Measurements from ENCODE around the gene ANAPC7.
"Not testable (repeated sequence)": the region's sequence is repeated elsewhere in the genome, so short reads cannot be mapped to it uniquely, and the experiment has no call there.

Gene ANAPC7, protein sequence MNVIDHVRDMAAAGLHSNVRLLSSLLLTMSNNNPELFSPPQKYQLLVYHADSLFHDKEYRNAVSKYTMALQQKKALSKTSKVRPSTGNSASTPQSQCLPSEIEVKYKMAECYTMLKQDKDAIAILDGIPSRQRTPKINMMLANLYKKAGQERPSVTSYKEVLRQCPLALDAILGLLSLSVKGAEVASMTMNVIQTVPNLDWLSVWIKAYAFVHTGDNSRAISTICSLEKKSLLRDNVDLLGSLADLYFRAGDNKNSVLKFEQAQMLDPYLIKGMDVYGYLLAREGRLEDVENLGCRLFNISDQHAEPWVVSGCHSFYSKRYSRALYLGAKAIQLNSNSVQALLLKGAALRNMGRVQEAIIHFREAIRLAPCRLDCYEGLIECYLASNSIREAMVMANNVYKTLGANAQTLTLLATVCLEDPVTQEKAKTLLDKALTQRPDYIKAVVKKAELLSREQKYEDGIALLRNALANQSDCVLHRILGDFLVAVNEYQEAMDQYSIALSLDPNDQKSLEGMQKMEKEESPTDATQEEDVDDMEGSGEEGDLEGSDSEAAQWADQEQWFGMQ

DNA sequence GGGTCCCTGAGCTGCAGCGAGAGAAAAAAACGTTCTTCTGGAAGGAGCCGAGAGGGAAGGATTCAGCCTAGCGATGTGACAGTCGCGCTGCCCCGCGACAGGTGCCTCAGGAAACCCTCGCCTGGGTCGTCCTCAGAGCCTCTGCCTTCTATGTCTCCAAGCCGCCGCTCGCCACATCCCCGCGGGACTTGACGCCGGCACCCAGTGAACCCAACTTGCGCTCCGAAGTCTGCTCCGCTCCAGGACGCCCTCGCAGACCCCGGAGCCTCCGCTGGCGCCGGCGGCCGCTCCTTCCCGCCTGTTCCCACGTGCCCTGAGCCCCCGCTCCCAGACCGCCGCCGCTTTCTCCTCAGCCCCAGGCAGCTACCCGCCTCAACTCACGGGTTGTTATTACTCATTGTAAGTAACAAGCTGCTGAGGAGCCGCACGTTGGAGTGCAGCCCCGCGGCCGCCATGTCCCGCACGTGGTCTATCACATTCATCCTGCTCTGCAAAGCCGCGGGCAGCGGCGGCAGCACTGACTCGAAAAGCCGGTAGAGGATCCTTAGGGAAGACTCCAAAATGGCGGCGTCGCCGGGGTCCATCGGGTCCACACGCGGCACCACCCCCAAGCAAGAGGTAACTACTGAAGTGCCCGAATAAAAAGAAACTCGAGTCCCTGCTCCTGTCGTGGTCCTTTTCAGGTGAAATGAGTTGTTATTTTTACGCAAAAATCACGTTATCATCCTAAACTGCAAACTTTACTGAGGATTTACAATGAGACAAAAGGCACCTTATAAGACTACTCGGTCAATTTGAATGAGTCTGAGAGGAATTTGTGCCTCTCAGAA lies at the start of gene ANAPC7:
Gene ANAPC7, minus strand, starts transcription at position 563 of the 830 bp plus-strand sequence. Its CDS starts 81 bp downstream, at position 482.
- peak; percentile 90 for DNase-seq

DNA sequence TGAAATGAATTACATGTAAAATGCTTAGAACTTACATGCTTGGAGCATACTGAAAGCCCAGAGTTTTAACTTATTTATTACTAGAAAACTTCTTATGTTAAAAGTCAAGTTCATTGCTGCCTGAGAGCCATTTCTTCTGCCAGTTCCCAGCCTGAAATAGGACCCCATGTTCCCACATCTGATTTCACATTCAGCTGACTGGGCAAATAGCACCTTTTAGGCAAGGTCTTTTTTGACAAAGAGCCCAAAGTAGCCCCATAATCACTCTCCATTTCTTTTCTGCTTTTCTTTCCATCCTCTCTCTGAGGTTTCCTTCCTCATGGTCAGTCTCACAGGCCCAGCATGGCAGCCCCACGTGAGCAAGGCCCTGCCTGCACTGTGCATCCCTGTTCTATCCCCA lies 47.8 kb upstream of the ANAPC7 start:
- DNase-seq: no peak

DNA sequence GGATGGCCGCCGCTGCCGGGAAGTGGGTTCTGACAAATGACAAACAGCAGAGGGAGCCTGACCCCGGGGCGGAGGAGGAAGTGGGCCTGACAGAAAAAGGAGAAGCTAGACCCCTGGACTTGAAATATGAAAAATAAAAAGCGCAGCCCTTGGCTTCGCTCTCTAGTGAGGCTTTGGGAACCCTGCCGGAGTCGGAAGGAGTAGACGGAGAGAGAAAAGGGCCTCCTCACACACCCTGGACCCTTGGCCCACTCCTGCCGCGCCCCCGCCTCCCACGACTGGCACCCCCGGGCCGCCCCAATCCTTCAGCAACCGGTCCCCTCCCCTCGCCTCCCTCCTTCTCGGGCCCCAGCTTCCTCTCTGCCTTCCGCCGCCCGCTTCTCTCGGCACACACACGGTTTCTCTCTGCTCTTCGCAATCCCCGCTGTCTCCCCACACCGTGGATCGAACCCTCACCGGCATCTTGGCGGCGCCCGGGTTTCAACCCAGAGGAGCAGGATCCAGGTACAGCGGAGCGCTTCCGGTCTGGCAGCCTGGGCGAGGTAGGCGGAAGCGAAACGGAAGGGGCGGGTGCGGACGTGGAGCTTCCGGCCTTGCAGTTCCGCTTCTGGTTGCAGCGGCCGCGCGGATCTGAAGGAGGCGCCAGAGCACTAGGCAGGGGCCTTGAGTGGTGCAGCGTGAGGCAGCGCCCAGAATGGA lies 46.4 kb upstream of the ANAPC7 start, which contains the start of gene ARPC3:
Gene ARPC3, minus strand, starts transcription at position 539 of the 699 bp plus-strand sequence. Its CDS starts 77 bp downstream, at position 462.
- DNase-seq: peak; percentile 96

DNA sequence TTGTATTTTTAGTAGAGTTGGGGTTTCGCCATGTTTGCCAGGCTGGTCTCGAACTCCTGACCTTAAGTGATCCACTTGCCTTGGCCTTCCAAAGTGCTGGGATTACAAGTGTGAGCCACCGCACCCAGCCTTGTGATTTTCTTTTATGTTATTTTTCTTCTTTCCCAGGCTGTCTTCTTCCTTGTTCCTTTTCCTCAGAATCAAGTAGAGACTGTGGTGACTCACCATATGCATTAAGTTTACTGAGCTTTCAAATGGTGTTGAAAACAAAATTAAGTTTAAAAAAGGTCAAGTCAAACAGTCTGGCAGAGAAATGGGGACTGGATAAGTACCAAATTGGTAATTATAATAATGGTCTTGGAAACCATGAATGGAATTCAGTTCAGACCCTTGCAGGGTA lies 40.9 kb upstream of the ANAPC7 start:
- DNase-seq: no peak

DNA sequence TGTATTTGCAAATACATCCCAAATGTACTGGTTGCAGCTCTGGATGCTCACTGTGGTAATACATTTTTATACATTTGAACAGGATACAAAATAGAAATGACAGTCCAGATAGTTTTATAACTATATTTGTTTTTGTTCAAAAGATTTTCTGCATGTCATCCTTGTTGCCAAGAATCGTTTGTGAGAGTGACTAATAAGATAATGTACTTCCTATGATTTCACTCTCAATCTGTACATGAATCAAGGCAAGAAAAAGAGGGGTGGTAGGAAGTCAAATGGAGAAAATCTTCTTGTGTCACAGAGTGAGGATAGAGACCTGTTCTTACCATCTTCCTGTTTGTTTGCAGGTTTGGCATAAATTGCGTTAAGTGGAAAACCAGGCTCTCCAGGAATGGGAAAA lies 32.7 kb upstream of the ANAPC7 start:
- no peak for DNase-seq

DNA sequence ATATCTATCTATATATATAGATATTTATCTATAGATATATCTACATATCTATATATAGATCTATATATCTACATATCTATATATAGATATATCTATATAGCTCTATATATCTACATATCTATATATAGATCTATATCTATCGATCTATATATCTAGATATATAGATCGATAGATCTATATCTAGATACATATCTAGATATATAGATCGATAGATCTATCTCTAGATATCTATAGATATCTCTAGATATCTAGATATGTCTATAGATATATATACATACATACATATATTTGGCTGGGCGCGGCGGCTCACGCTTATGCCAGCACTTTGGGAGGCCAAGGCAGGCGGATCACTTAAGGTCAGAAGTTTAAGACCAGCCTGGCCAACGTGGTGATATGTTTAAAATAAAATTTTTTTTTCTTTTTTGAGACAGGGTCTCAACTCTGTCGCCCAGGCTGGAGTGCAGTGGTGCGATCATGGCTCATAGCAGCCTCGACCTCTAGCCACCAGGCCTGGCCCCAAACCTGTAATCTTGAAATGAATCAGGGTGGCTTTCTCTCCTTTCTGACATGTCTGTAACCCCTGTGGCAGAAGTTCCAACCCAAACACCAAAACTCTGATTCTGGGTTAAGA lies 28.6 kb upstream of the ANAPC7 start:
- DNase-seq: no peak

DNA sequence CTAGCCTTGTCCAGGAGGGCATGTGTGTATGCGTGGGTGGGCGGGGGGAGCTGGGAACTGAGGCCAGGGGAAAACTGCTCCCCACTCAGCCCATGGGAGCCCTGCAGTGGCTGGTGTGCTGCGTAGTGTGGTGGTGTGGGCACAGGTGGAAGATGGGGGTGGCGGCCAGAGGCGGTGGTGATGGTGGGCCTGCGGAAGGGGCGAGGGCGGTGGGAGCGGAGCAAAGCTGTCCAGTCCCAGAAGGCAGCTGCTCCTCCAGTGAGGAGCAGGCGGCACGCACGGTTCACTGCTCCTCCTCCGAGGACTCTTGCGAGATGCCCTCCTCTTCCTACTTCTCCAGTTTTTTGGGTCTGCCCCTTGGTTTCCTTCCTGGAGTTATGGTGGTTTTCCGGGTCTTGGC lies 26.2 kb upstream of the ANAPC7 start:
- not testable (repeated sequence) for DNase-seq

DNA sequence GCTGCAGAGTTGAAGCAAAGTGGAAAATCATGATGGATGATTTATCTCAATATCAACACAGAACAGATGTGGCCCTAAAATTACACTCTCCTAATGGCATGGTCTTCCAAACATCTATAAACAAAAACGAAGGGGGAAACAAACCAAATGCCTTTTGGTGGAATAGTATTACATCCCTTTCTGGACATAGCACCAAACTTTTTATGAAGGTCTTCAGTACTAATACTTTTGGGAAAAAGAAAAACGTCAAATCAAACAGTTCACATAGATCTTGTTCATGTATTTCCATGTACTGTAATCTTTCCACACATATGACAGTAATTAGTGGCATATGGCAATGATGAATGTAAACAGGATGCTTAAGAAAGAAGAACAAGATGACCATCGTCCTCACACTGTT lies 22.9 kb upstream of the ANAPC7 start:
- DNase-seq: no peak

DNA sequence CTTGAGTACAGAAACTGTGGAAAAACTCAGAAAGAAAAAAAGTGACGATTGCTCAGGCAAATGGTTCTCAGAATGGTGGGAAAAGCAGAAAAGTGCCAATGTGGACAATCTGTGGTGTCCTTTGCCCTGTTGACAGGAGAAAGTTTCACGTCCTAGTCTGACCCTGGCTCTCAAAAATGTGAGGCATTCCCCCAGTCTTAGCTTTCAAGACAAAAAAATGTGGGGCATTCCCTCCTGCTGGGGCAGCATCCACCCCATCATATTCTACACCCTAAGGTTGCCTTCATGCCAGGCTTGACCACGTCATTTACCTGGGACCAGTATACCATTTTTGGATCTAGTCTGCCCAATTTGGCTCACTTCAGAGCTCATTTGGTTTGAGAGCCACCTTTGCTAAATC lies 20.7 kb upstream of the ANAPC7 start:
- no peak for DNase-seq

DNA sequence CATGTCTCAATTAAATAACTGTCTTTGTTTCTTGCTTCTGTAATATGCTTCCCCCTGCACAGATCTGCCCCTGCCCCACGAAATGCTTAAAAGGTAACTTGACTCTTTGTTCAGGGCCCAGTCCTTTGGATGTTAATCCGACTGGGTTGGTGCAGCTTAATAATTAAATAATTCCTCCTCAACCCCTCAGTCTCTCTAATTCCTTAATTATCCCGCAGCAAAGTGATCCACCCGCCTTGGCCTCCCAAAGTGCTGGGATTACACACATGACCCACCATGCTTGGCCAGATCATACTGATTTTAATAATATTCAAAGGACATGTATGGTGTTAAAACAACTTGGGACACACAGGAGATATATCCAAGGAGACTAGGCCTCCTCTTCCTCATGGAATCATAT lies 18.2 kb upstream of the ANAPC7 start:
- no peak for DNase-seq

DNA sequence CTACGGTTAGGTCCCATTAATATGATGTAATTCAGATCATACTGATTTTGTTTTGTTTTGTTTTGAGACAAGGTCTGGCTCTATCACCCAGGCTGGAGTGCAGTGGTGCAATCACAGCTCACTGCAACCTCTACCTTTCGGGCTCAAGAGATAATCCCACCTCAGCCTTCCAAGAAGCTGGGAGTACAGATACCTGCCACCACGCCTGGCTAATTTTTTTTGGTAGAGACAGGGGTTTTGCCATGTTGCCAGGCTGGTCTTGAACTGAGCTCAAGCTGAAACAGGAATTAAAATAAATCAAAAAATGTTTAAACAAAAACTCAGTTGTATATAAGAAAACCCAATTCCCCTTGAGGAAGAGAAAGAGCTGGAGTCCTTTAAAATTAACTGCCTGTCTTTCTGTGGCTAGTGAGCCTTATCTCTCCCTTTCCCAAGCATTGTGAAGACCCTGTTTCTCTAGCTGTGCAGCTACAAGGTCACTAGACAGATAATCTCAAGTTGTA lies 17.7 kb upstream of the ANAPC7 start:
- no peak for DNase-seq

DNA sequence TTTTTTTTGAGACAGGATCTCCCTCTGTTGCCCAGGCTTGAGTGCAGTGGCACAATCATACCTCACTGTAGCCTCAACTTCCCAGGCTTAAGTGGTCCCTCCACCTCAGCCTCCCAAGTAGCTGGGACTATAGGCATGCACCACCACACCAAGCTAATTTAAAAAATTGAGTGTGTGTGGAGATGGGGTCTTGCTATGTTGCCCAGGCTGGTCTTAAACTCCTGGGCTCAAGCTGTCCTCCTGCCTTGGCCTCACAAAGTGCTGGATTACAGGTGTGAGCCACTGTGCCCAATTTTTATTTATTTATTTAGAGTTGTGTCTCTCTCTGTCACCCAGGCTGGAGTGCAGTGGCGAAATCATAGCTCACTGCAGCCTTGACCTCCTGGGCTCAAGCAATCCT lies 17.1 kb upstream of the ANAPC7 start:
- not testable (repeated sequence) for DNase-seq

DNA sequence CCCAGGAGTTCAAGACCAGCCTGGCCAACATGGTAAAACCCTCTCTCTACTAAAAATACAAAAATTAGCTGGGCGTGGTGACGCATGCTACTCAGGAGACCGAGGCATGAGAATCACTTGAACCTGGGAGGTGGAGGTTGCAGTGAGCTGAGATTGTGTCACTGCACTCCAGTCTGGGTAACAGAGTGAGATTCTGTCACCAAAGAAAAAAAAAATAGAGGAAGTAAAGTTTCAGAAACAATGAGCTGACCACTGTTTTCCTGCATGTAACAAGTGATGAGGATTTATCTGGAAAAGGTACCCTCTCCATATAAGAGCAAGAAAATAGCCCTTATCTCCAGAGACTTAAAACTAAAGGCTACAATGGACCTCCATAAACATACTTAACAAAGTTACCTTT lies 13.6 kb upstream of the ANAPC7 start:
- not testable (repeated sequence) for DNase-seq

DNA sequence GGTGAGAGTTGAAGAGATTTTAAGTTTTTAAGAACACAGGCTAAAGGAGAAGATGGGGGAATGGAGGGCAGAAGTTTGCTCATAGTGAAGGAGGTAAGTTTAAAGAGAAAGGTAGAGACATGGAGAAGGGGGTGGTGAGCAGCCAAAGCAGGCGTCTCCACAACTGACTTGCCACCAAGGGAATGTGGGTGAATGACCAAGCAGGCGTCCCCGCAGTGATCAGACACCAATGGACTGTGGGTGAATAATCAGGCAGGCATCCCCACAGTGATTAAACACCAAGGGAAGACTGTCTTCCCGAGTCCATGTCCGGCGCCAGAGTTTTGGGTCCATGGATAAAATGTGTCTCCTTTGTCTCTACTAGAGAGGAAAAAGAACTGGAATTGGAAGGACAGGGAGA lies 6.6 kb upstream of the ANAPC7 start:
- DNase-seq: not testable (repeated sequence)

DNA sequence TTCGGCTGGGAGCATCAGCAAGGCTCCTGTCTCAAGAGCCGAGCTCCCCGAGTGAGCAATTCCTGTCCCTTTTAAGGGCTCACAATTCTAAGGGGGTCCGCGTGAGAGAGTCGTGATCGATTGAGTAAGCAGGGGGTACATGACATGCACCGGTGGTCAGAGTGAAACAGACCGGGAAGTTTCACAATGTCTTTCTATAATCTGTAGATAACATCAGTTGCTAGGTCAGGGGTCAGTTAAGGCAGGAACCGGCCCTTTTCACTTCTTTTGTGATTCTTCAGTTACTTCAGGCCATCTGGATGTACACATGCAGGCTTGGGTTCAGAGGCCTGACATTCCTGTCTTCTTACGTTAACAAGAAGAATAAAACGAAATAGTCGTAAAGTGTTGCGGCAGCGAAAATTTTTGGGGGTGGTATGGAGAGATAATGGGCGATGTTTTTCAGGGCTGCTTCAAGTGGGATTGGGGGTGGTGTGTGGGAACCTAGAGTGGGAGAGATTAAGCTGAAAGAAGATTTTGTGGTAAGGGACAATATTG lies 1.7 kb upstream of the ANAPC7 start:
- not testable (repeated sequence) for DNase-seq

DNA sequence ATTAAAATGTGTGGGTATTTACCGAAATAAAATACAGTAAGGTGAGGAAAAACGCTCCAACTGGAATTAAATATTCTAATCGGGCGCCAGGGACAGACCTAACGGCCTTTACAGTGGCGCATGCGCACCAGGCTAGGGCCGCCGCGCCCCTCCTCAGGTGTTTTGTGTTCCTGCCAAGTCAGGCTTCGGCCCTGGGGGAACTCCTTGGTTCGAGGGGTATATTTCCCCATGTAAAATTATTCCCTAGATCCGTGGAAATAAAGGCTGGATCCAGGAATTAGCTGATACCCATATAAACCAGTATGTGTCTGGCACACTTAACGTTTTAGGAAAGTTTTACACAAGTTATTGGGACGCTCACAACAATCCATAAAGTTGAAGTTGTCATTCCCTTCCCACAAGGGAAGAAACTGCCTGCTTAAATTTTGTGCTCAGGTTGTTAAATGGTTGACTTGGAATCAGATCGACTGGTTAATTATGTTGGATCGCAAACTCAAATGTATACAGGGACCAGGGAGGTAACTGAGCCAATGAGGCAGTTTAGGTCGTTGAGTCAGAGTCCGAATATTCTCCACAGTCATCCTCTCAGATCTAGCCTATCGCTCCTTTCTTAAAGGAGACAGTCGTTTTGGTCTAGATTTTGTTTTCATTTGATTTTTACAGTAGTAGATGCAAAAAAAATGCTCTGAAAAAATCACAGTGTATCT lies 621 bp upstream of the ANAPC7 start:
- peak; percentile 83 for DNase-seq

DNA sequence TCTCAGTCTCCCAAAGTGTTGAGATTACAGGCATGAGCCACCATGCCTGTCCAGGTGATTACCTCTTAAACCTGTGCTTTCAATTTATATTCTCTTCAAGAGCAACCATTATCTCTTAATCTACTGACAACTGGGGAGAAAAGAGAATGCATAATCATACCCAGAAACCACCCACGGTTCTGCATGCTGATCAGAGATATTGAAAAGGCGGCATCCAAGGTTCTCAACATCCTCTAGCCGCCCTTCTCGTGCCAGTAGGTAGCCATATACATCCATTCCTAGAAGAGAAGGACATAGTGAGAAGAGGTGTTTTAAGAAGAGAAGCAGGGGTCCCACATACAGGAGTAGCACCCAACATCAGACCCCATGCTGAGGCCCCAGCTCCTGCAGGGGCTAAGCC lies 20.8 kb downstream of the ANAPC7 start:
- no peak for DNase-seq

DNA sequence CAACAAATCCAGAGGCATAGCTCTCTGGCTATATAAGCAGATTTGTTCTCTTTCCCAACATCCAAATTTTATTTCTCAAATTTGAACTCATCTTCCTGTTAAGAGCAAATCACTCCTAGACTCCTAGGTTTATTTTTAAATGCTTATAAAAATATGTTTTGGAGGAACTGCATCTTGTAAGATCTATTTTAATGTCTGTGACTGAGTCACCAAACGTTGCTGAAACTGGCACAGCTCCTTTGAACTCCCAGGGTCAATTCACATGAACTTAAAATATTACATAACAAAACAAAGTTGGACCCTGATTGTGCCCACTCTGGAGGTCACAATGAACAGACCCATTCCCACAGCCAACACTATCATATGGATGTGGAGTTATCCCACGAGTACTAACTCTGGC lies 23.9 kb downstream of the ANAPC7 start:
- no peak for DNase-seq

DNA sequence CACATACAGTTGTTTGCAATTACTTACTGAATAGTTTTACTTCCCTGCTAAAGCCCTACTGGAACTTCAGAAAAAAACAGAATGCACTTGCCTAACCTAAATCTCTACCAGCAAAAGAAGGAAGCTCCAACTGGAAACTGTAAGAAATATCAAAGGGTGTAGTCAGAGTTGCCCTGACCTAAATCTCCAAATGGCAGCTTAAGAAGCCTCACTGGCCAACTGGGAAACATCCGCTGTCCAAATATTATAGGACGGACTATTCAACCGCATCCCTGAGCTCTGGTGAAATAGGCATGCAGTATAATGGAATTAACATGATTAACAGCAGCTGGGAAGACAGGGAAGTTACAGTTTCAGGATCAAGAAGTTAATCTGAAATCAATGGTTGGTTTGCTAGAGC lies 24.3 kb downstream of the ANAPC7 start:
- DNase-seq: no peak

DNA sequence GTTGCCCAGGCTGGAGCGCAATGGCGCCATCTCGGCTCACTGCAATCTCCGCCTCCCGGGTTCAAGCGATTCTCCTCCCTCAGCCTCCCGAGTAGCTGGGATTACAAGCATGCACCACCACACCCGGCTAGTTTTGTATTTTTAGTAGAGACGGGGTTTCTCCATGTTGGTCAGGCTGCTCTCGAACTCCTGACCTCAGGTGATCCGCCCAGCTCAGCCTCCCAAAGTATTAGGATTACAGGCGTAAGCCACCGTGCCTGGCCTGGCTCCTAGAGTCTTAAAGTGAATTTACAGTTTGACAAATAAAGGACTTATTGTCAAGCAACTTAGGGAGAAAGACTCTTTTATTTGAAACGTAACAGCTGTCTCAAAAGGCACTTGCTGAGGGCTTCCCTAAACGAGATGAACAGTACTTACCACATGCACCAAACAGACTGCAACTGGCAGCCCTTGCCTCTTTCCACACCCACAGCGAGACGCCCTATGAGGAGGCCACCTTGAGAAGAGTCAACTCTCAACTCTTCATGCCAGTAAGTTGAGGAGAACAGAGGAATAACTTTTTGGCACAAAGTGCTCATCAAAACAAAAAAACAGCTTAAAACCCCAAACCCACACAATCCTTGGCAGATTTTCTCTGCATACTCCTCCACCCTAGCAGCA lies 25.2 kb downstream of the ANAPC7 start:
- not testable (repeated sequence) for DNase-seq

Measured in stimulated activated CD4-positive, alpha-beta T cell treated with anti-CD3 and anti-CD28 coated beads, Interleukin-4, amount 100 ng/mL, for 24 hours (primary cell).